ENCODE data around the gene TET3.

TET3 gene

DNA sequence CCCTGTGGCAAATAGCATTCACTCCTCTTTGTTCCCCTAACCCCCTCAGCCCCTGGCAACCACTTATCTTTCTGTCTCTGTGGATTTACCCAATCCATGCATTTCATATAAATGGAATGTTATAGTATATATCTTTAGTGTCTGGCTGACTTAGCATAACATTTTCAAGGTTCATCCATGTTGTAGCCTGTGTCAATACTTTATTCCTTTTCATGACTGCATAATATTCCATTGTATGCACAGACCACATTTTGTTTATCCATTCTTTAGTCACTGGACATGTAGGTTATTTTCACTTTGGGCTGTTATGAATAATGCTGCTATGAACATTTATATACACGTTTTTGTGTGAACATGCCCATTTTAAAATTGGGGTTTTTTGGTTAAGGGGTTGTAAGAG, 42.8 kb downstream of the TET3 start:
- no peaks in the 10 kb centered on the region for H3K27me3 ChIP-seq (ENCODE audit: control insufficient read depth in 5 of 5, insufficient read depth in 4 of 5, low read length in 5 of 5)
- H3K9me3 ChIP-seq (ENCODE audit: control insufficient read depth in 5 of 5, low read length in 5 of 5) = no peaks in the 10 kb centered on the region
- H3K4me3 ChIP-seq (ENCODE audit: low read depth in 1 of 5, low read length in 5 of 5) = no peak overlapping the region
- H3K36me3 ChIP-seq (ENCODE audit: control insufficient read depth in 5 of 5, insufficient read depth in 5 of 5, low read length in 5 of 5) = no peaks in the 10 kb centered on the region
- H3K4me1 ChIP-seq (ENCODE audit: control insufficient read depth in 5 of 5, insufficient read depth in 5 of 5, low read length in 5 of 5) = peaks cover 0 to 39% (median 11%) of the 10 kb centered on the region in 5 donors
- H3K9ac ChIP-seq (ENCODE audit: low read length in 5 of 5) = no peak overlapping the region
- no peak overlapping the region for H3K27ac ChIP-seq (ENCODE audit: low read depth, low read length)

DNA sequence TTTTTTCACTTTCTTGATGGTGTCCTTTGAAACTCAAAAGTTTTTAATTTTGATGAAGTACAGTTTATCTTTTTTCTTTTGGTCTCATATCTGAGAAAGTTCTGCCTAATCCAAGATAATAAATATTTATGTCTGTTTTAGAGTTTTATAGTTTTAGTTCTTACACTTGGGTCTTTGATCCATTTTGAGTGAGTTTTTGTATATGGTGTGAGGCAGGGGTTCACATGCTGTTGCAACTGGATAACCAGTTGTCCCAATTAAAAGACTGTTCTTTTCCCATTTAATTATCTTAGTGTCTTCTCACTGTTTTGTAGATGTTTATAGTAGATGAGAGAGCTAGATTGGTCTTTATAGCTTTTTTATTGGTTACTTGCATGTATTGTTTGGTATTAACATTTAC, 43.6 kb downstream of the TET3 start:
- H3K36me3 ChIP-seq (ENCODE audit: control insufficient read depth in 5 of 5, insufficient read depth in 5 of 5, low read length in 5 of 5) = no peaks in the 10 kb centered on the region
- H3K9me3 ChIP-seq (ENCODE audit: control insufficient read depth in 5 of 5, low read length in 5 of 5) = no peaks in the 10 kb centered on the region
- no peaks in the 10 kb centered on the region for H3K27me3 ChIP-seq (ENCODE audit: control insufficient read depth in 5 of 5, insufficient read depth in 4 of 5, low read length in 5 of 5)
- H3K4me3 ChIP-seq (ENCODE audit: low read depth in 1 of 5, low read length in 5 of 5) = no peak overlapping the region
- no peak overlapping the region for H3K9ac ChIP-seq (ENCODE audit: low read length in 5 of 5)
- H3K27ac ChIP-seq (ENCODE audit: low read depth, low read length) = no peak overlapping the region
- peaks cover 0 to 43% (median 14%) of the 10 kb centered on the region in 5 donors for H3K4me1 ChIP-seq (ENCODE audit: control insufficient read depth in 5 of 5, insufficient read depth in 5 of 5, low read length in 5 of 5)

DNA sequence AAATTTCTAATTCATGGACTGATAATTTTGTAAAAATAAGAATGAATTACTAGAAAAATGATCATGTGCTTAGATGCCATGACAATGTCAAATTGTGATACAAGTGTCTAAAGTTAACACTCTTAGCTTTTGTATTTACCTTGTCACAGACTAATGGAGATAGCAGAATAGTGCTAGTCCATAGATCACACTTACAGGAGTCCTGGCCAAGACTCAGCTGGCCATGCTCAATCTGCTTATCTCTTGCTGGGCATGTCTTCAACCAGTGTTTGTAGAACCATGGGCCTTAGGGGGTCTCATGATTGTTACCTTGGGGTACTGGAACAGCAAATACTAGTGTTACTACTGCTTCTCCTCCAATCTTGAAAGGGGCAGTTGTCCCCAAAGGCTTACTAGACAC, 44.0 kb downstream of the TET3 start:
- Histone ChIP-seq H3K9ac (ENCODE audit: low read length in 5 of 5) (no peak overlapping the region), H3K27ac (ENCODE audit: low read depth, low read length) (no peak overlapping the region), H3K9me3 (ENCODE audit: control insufficient read depth in 5 of 5, low read length in 5 of 5) (no peaks in the 10 kb centered on the region), H3K4me3 (ENCODE audit: low read depth in 1 of 5, low read length in 5 of 5) (no peak overlapping the region), H3K27me3 (ENCODE audit: control insufficient read depth in 5 of 5, insufficient read depth in 4 of 5, low read length in 5 of 5) (no peaks in the 10 kb centered on the region), H3K36me3 (ENCODE audit: control insufficient read depth in 5 of 5, insufficient read depth in 5 of 5, low read length in 5 of 5) (no peaks in the 10 kb centered on the region), H3K4me1 (ENCODE audit: control insufficient read depth in 5 of 5, insufficient read depth in 5 of 5, low read length in 5 of 5) (peaks cover 0 to 43% (median 14%) of the 10 kb centered on the region in 5 donors)

DNA sequence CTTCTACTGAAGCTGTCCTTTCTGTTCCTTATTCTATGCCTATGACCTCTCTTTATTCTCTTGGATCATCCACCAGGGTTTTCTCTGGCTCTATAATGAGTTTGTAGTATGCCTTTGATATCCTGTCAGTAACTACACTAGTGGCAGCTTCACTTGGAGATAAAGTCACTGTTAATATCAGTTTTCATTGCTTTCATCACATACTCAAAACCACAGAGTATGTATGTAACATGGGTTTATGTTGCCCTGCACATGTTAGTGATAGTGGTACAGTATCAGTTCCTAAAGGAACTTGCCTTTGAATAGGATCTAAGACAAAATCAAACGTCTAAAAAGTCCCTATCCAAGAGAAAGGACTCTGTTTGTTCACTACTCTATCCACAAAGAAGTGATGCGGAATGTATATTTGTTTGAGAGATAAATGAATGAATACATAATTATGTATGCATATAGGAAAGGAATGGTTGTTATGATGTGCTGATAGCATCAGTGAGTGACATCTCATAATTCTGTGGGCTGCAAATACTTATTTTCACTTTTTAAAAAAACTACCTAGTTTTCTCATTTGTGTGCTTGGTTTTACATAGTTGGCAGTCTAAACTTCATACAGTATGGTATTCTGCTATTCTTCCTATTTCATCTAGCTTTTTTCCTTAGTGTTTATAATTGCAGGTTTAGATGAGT, 45.1 kb downstream of the TET3 start:
- Histone ChIP-seq H3K27ac (ENCODE audit: low read depth, low read length) (no peak overlapping the region), H3K9me3 (ENCODE audit: control insufficient read depth in 5 of 5, low read length in 5 of 5) (no peaks in the 10 kb centered on the region), H3K4me3 (ENCODE audit: low read depth in 1 of 5, low read length in 5 of 5) (no peak overlapping the region), H3K27me3 (ENCODE audit: control insufficient read depth in 5 of 5, insufficient read depth in 4 of 5, low read length in 5 of 5) (no peaks in the 10 kb centered on the region), H3K9ac (ENCODE audit: low read length in 5 of 5) (no peak overlapping the region), H3K36me3 (ENCODE audit: control insufficient read depth in 5 of 5, insufficient read depth in 5 of 5, low read length in 5 of 5) (no peaks in the 10 kb centered on the region), H3K4me1 (ENCODE audit: control insufficient read depth in 5 of 5, insufficient read depth in 5 of 5, low read length in 5 of 5) (peaks cover 0 to 39% (median 14%) of the 10 kb centered on the region in 5 donors)

DNA sequence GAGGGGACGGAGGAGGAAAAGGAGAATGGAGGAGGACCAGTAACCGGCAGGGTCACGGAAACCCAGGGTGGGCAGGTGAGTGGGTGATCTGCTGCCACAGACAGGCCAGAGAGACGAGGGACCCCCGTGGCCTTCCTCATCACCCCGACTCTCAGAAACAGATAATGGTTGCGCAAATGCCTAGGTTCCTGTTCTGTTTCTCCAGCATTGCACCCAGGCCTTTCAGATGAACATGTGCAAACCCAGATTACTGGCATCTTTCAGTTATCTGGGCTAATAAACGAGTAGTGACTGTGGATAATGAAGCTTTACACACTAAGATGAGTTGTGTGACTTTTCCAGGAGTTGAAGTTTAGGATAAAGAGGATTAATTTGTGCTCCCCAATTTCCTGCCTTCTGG, 46.5 kb downstream of the TET3 start:
- Histone ChIP-seq H3K4me3 (ENCODE audit: low read depth in 1 of 5, low read length in 5 of 5) (no peak overlapping the region), H3K9ac (ENCODE audit: low read length in 5 of 5) (no peak overlapping the region), H3K4me1 (ENCODE audit: control insufficient read depth in 5 of 5, insufficient read depth in 5 of 5, low read length in 5 of 5) (peaks cover 0 to 34% (median 14%) of the 10 kb centered on the region in 5 donors)

DNA sequence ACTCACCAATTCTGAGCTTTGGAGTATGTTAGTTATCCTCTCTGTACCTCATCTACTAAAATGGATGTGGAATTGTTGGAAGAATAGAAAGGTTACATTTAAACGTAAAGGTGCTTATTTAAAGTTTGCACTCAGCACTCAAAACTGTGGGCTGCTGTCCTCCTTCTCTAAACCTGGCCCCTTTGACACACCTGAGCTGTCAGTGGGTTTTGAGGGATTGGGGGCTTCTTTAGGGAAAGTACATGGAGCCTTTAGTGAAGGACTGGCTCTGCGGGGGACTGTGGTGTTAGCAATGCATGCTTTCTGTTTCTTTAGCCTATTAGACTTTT, 47.2 kb downstream of the TET3 start:
- H3K27me3 ChIP-seq (ENCODE audit: control insufficient read depth in 5 of 5, insufficient read depth in 4 of 5, low read length in 5 of 5) = no peaks in the 10 kb centered on the region
- H3K27ac ChIP-seq (ENCODE audit: low read depth, low read length) = no peak overlapping the region
- no peaks in the 10 kb centered on the region for H3K36me3 ChIP-seq (ENCODE audit: control insufficient read depth in 5 of 5, insufficient read depth in 5 of 5, low read length in 5 of 5)
- no peaks in the 10 kb centered on the region for H3K9me3 ChIP-seq (ENCODE audit: control insufficient read depth in 5 of 5, low read length in 5 of 5)
- no peak overlapping the region for H3K9ac ChIP-seq (ENCODE audit: low read length in 5 of 5)
- H3K4me1 ChIP-seq (ENCODE audit: control insufficient read depth in 5 of 5, insufficient read depth in 5 of 5, low read length in 5 of 5) = peaks cover 0 to 35% (median 15%) of the 10 kb centered on the region in 5 donors
- peak overlapping the region in 3 of 5 donors; percentile 11 to 42 (median 23) for H3K4me3 ChIP-seq (ENCODE audit: low read depth in 1 of 5, low read length in 5 of 5)

More for the DNA sequence above, 46.5 kb downstream of the TET3 start:
- Histone ChIP-seq H3K36me3 (ENCODE audit: control insufficient read depth in 5 of 5, insufficient read depth in 5 of 5, low read length in 5 of 5) (no peaks in the 10 kb centered on the region), H3K27ac (ENCODE audit: low read depth, low read length) (no peak overlapping the region), H3K9me3 (ENCODE audit: control insufficient read depth in 5 of 5, low read length in 5 of 5) (no peaks in the 10 kb centered on the region), H3K27me3 (ENCODE audit: control insufficient read depth in 5 of 5, insufficient read depth in 4 of 5, low read length in 5 of 5) (no peaks in the 10 kb centered on the region)

DNA sequence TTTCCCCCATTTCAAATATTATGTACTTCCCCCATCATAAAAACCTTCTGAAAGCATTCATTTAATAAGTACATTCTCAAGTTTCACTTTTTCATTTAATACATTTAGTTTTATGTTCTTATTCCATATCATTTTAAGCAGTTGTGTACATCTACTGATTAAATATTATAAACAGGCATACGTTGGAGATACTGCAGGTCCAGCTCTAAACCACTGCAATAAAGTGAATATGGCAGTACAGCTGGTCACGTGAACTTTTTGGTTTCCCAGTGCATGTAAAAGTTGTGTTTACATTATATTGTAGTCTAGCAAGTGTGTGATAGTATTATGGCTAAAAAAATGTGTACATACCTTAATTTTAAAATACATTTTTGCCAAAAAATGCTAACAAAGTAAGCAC, 48.7 kb downstream of the TET3 start:
- H3K27me3 ChIP-seq (ENCODE audit: control insufficient read depth in 5 of 5, insufficient read depth in 4 of 5, low read length in 5 of 5) = no peaks in the 10 kb centered on the region
- no peak overlapping the region for H3K27ac ChIP-seq (ENCODE audit: low read depth, low read length)

More for the DNA sequence above, 48.7 kb downstream of the TET3 start:
- no peak overlapping the region for H3K9ac ChIP-seq (ENCODE audit: low read length in 5 of 5)
- no peak overlapping the region for H3K4me3 ChIP-seq (ENCODE audit: low read depth in 1 of 5, low read length in 5 of 5)
- H3K9me3 ChIP-seq (ENCODE audit: control insufficient read depth in 5 of 5, low read length in 5 of 5) = no peaks in the 10 kb centered on the region
- H3K36me3 ChIP-seq (ENCODE audit: control insufficient read depth in 5 of 5, insufficient read depth in 5 of 5, low read length in 5 of 5) = no peaks in the 10 kb centered on the region
- peaks cover 0 to 45% (median 26%) of the 10 kb centered on the region in 5 donors for H3K4me1 ChIP-seq (ENCODE audit: control insufficient read depth in 5 of 5, insufficient read depth in 5 of 5, low read length in 5 of 5)

Measured in subcutaneous abdominal adipose tissue (tissue), 5 donors.